CD4-positive, CD25-positive, alpha-beta regulatory T cell (primary cell): ENCODE results near the gene SECISBP2. TPM values are rescaled to one million over a fixed set of nuclear protein-coding genes. Genes with fewer than 3 reads are reported as not detected.

ENCODE experiments used
- ATAC-seq, 2 donors: fragments of 150-1000 bp; cut with Tn5 transposase; one replicate each; pipeline ENCODE4 v1.10.0; 2021; ENCODE audit warnings: low read depth in 2 of 2, moderate number of reproducible peaks in 2 of 2, moderate library complexity in 1 of 2
- DNase-seq, 3 donors: peaks; one replicate each; pipeline versions ENCODE4 v3.0.0 to v3.0.0-alpha.2; 2012 to 2022; ENCODE audit warnings: mixed read lengths in 1 of 3
- H3K27ac ChIP-seq: one replicate; pipeline ENCODE4 v1.7.0; 2013; ENCODE audit warnings: mild to moderate bottlenecking, low read length; ENCODE audit not compliant: insufficient read depth, poor library complexity, severe bottlenecking
- H3K27me3 ChIP-seq: one replicate; pipeline ENCODE4 v1.7.0; 2013; ENCODE audit warnings: low read length; ENCODE audit not compliant: control insufficient read depth, insufficient read depth
- H3K36me3 ChIP-seq: one replicate; pipeline ENCODE4 v1.7.0; 2013; ENCODE audit warnings: mild to moderate bottlenecking, low read length, moderate library complexity; ENCODE audit not compliant: control insufficient read depth, insufficient read depth
- H3K4me1 ChIP-seq: 2 replicates; pipeline ENCODE4 v1.7.0; 2013; ENCODE audit warnings: mild to moderate bottlenecking, low read length; ENCODE audit not compliant: insufficient read depth, control insufficient read depth, poor library complexity, severe bottlenecking
- H3K4me3 ChIP-seq: one replicate; pipeline ENCODE4 v1.7.0; 2013; ENCODE audit warnings: low read depth, mild to moderate bottlenecking, low read length, moderate library complexity
- H3K9me3 ChIP-seq, 2 experiments: 1 replicate in 1 of 2; 2 replicates in 1 of 2; pipeline ENCODE4 v1.7.0; 2013; ENCODE audit warnings: low read length in 2 of 2, mild to moderate bottlenecking in 1 of 2, moderate library complexity in 1 of 2; ENCODE audit not compliant: control insufficient read depth in 2 of 2
- H3K27ac Mint-ChIP-seq, 3 donors: one replicate each; pipeline ENCODE4 v1.8.0; 2020 to 2022; ENCODE audit warnings: mild to moderate bottlenecking in 3 of 3, mixed read lengths in 3 of 3, moderate library complexity in 2 of 3
- H3K27me3 Mint-ChIP-seq: one replicate; pipeline ENCODE4 v1.8.0; 2022; ENCODE audit warnings: mild to moderate bottlenecking, mixed read lengths
- H3K36me3 Mint-ChIP-seq: one replicate; pipeline ENCODE4 v1.8.0; 2020; ENCODE audit warnings: mixed read lengths
- H3K4me1 Mint-ChIP-seq, 4 donors: one replicate each; pipeline ENCODE4 v1.8.0; 2020 to 2022; ENCODE audit warnings: mixed read lengths in 4 of 4, mild to moderate bottlenecking in 1 of 4
- H3K4me3 Mint-ChIP-seq, 4 donors: one replicate each; pipeline ENCODE4 v1.8.0; 2020 to 2022; ENCODE audit warnings: mild to moderate bottlenecking in 4 of 4, mixed read lengths in 4 of 4, moderate library complexity in 3 of 4
- H3K9me3 Mint-ChIP-seq, 7 donors: one replicate each; pipeline ENCODE4 v1.8.0; 2020 to 2022; ENCODE audit warnings: mixed read lengths in 7 of 7, mild to moderate bottlenecking in 3 of 7, moderate library complexity in 2 of 7
- polyA plus RNA-seq, 4 donors: library from polyadenylated mRNA; unstranded; fragments of 300-500 nt; fragmentation: Illumina TruSeq; gene quantifications; one replicate each; pipeline ENCODE4 v1.2.3, GENCODE V29; 2021
- total RNA-seq: library from RNA; stranded (reverse); gene quantifications from one replicate; pipeline ENCODE4 v1.2.3, GENCODE V29; 2022

Gene SECISBP2
- total and polyA plus RNA-seq, 5 donors from 2014 or later, result 19.2 to 129 (median 26.6) TPM

GRCh38 chr9:89311346-89312221 lies 6.7 kb upstream of the SECISBP2 start:
- no peaks in the 10 kb centered on the region for H3K9me3 Mint-ChIP-seq
- DNase-seq, result no peak
- H3K4me3 Mint-ChIP-seq, result peak overlapping the region; percentile 97 to 98 (median 97)
- Histone ChIP-seq H3K9me3 (no peaks in the 10 kb centered on the region), H3K4me3 (peak overlapping the region; percentile 96), H3K4me1 (peaks cover 47% of the 10 kb centered on the region), H3K36me3 (no peaks in the 10 kb centered on the region), H3K27me3 (no peaks in the 10 kb centered on the region), H3K27ac (peak overlapping the region; percentile 100)
- peak overlapping the region; percentile 99 to 100 (median 100) for H3K27ac Mint-ChIP-seq
- H3K27me3 Mint-ChIP-seq, result peaks cover 7% of the 10 kb centered on the region
- peaks cover 11 to 52% (median 31%) of the 10 kb centered on the region in 4 donors for H3K4me1 Mint-ChIP-seq
- no peak for ATAC-seq
- H3K36me3 Mint-ChIP-seq, result peaks cover 2% of the 10 kb centered on the region

- DNase-seq, result peak in 1 of 3 donors; percentile 52
- peak overlapping the region; percentile 96 for H3K4me3 ChIP-seq
- no peaks in the 10 kb centered on the region for H3K9me3 Mint-ChIP-seq
Observed at GRCh38 chr9:89312222-89312571, 6.1 kb upstream of the SECISBP2 start.

GRCh38 chr9:89313842-89314241 lies 4.5 kb upstream of the SECISBP2 start:
- peaks cover 7% of the 10 kb centered on the region for H3K27me3 Mint-ChIP-seq
- peaks cover 55% of the 10 kb centered on the region for H3K4me1 ChIP-seq
- peak overlapping the region; percentile 96 for H3K4me3 ChIP-seq
- peak overlapping the region in 2 of 3 donors; percentile 20 to 58 for H3K27ac Mint-ChIP-seq
- no peaks in the 10 kb centered on the region for H3K36me3 ChIP-seq
- peaks cover 15 to 64% (median 41%) of the 10 kb centered on the region in 4 donors for H3K4me1 Mint-ChIP-seq
- H3K4me3 Mint-ChIP-seq, result peak overlapping the region in 3 of 4 donors; percentile 21 to 97 (median 75)
- DNase-seq (no peak), ATAC-seq (no peak)
- H3K9me3 Mint-ChIP-seq, result no peaks in the 10 kb centered on the region
- H3K36me3 Mint-ChIP-seq, result peaks cover 9% of the 10 kb centered on the region
- H3K27ac ChIP-seq, result no peak overlapping the region
- no peaks in the 10 kb centered on the region for H3K27me3 ChIP-seq
- no peaks in the 10 kb centered on the region for H3K9me3 ChIP-seq

More at GRCh38 chr9:89312222-89312571, 6.1 kb upstream of the SECISBP2 start:
- H3K36me3 ChIP-seq, result no peaks in the 10 kb centered on the region
- no peak for ATAC-seq
- H3K9me3 ChIP-seq, result no peaks in the 10 kb centered on the region
- H3K4me1 Mint-ChIP-seq, result peaks cover 11 to 55% (median 31%) of the 10 kb centered on the region in 4 donors
- H3K27ac ChIP-seq, result peak overlapping the region; percentile 29
- peak overlapping the region; percentile 96 to 98 (median 97) for H3K4me3 Mint-ChIP-seq
- H3K27ac Mint-ChIP-seq, result peak overlapping the region in 2 of 3 donors; percentile 25 to 100
- peaks cover 7% of the 10 kb centered on the region for H3K27me3 Mint-ChIP-seq
- H3K27me3 ChIP-seq, result no peaks in the 10 kb centered on the region
- H3K36me3 Mint-ChIP-seq, result peaks cover 3% of the 10 kb centered on the region
- peaks cover 47% of the 10 kb centered on the region for H3K4me1 ChIP-seq

- H3K27ac ChIP-seq, result peak overlapping the region; percentile 15
- no peaks in the 10 kb centered on the region for H3K27me3 ChIP-seq
- Mint-ChIP-seq H3K27me3 (peaks cover 7% of the 10 kb centered on the region), H3K27ac (peak overlapping the region in 1 of 3 donors; percentile 58), H3K36me3 (peaks cover 9% of the 10 kb centered on the region), H3K4me3 (peak overlapping the region in 2 of 4 donors; percentile 32 to 97), H3K9me3 (no peaks in the 10 kb centered on the region), H3K4me1 (peaks cover 17 to 68% (median 44%) of the 10 kb centered on the region in 4 donors)
- ATAC-seq (no peak), DNase-seq (no peak)
- H3K9me3 ChIP-seq, result no peaks in the 10 kb centered on the region
- H3K4me3 ChIP-seq, result peak overlapping the region; percentile 96
- peaks cover 59% of the 10 kb centered on the region for H3K4me1 ChIP-seq
- no peaks in the 10 kb centered on the region for H3K36me3 ChIP-seq
Observed at GRCh38 chr9:89314955-89315354, 3.3 kb upstream of the SECISBP2 start.

GRCh38 chr9:89315482-89315881 lies 2.8 kb upstream of the SECISBP2 start:
- H3K27me3 ChIP-seq, result no peaks in the 10 kb centered on the region
- Mint-ChIP-seq H3K27me3 (peaks cover 6% of the 10 kb centered on the region), H3K4me1 (peaks cover 17 to 69% (median 44%) of the 10 kb centered on the region in 4 donors), H3K9me3 (no peaks in the 10 kb centered on the region), H3K36me3 (peaks cover 10% of the 10 kb centered on the region), H3K4me3 (peak overlapping the region in 1 of 4 donors; percentile 79), H3K27ac (no peak overlapping the region)
- H3K4me1 ChIP-seq, result peaks cover 57% of the 10 kb centered on the region
- no peaks in the 10 kb centered on the region for H3K9me3 ChIP-seq
- H3K4me3 ChIP-seq, result no peak overlapping the region
- ATAC-seq (no peak), DNase-seq (no peak)
- H3K36me3 ChIP-seq, result no peaks in the 10 kb centered on the region
- no peak overlapping the region for H3K27ac ChIP-seq

GRCh38 chr9:89317282-89317681 lies 1.0 kb upstream of the SECISBP2 start:
- peaks cover 5% of the 10 kb centered on the region for H3K36me3 ChIP-seq
- peak overlapping the region; percentile 79 to 95 (median 94) for H3K4me3 Mint-ChIP-seq
- H3K4me1 ChIP-seq, result peaks cover 57% of the 10 kb centered on the region
- peaks cover 32 to 75% (median 53%) of the 10 kb centered on the region in 4 donors for H3K4me1 Mint-ChIP-seq
- H3K27me3 ChIP-seq, result no peaks in the 10 kb centered on the region
- no peaks in the 10 kb centered on the region for H3K27me3 Mint-ChIP-seq
- peak overlapping the region; percentile 100 for H3K27ac ChIP-seq
- DNase-seq, result no peak
- peaks cover 20% of the 10 kb centered on the region for H3K36me3 Mint-ChIP-seq
- ATAC-seq, result no peak
- H3K27ac Mint-ChIP-seq, result peak overlapping the region; percentile 98 to 99 (median 99)
- H3K9me3 ChIP-seq, result no peaks in the 10 kb centered on the region
- no peaks in the 10 kb centered on the region for H3K9me3 Mint-ChIP-seq
- peak overlapping the region; percentile 82 for H3K4me3 ChIP-seq

GRCh38 chr9:89319015-89319905 lies 960 bp downstream of the SECISBP2 start:
- peak overlapping the region; percentile 100 for H3K27ac ChIP-seq
- Mint-ChIP-seq H3K4me3 (peak overlapping the region; percentile 93 to 95 (median 94)), H3K9me3 (no peaks in the 10 kb centered on the region), H3K27me3 (no peaks in the 10 kb centered on the region), H3K4me1 (peaks cover 39 to 73% (median 53%) of the 10 kb centered on the region in 4 donors), H3K36me3 (peaks cover 37% of the 10 kb centered on the region), H3K27ac (peak overlapping the region; percentile 98 to 99 (median 99))
- peak in 1 of 3 donors; percentile 9 for DNase-seq
- no peaks in the 10 kb centered on the region for H3K9me3 ChIP-seq
- H3K27me3 ChIP-seq, result no peaks in the 10 kb centered on the region
- peaks cover 46% of the 10 kb centered on the region for H3K4me1 ChIP-seq
- peak overlapping the region; percentile 96 for H3K4me3 ChIP-seq
- ATAC-seq, result no peak
- peaks cover 21% of the 10 kb centered on the region for H3K36me3 ChIP-seq
